H9 (cell line): Measurements from ENCODE around the gene WSB2. TPM values are rescaled to one million over a fixed set of nuclear protein-coding genes. Genes with fewer than 3 reads are reported as not detected.

ENCODE experiments used
- DNase-seq: peaks from one replicate; pipeline ENCODE4 v3.0.0-alpha.2; 2017
- H2AFZ ChIP-seq: one replicate; pipeline ENCODE4 v1.6.1; 2013; ENCODE audit warnings: mild to moderate bottlenecking, low read length, control low read depth, moderate library complexity
- H2AK5ac ChIP-seq: 2 replicates; pipeline ENCODE4 v1.6.1; 2013; ENCODE audit warnings: low read length, control low read depth, mixed read lengths; ENCODE audit not compliant: insufficient read length
- H2BK120ac ChIP-seq: one replicate; pipeline ENCODE4 v1.6.1; 2013; ENCODE audit warnings: low read depth, mild to moderate bottlenecking, low read length, control low read depth, inconsistent platforms; ENCODE audit not compliant: poor library complexity, severe bottlenecking
- H2BK12ac ChIP-seq: 2 replicates; pipeline ENCODE4 v1.6.1; 2013; ENCODE audit warnings: low read length, control low read depth, mixed read lengths, low read depth; ENCODE audit not compliant: insufficient read length
- H2BK15ac ChIP-seq: 2 replicates; pipeline ENCODE4 v1.6.1; 2013; ENCODE audit warnings: low read depth, low read length, control low read depth
- H2BK20ac ChIP-seq: one replicate; pipeline ENCODE4 v1.6.1; 2013; ENCODE audit warnings: low read depth, mild to moderate bottlenecking, low read length, control low read depth, inconsistent platforms; ENCODE audit not compliant: poor library complexity, severe bottlenecking
- H2BK5ac ChIP-seq: 2 replicates; pipeline ENCODE4 v1.6.1; 2013; ENCODE audit warnings: low read length, control low read depth, mixed read lengths; ENCODE audit not compliant: insufficient read length
- H3K14ac ChIP-seq: 2 replicates; pipeline ENCODE4 v1.6.1; 2013; ENCODE audit warnings: low read length, control low read depth; ENCODE audit not compliant: insufficient read depth
- H3K18ac ChIP-seq: 2 replicates; pipeline ENCODE4 v1.6.1; 2013; ENCODE audit warnings: low read depth, mild to moderate bottlenecking, mixed read lengths, low read length, control low read depth; ENCODE audit not compliant: insufficient read length
- H3K23ac ChIP-seq: 2 replicates; pipeline ENCODE4 v1.6.1; 2013; ENCODE audit warnings: low read length, control low read depth, mixed read lengths, low read depth; ENCODE audit not compliant: insufficient read length
- H3K23me2 ChIP-seq: 2 replicates; pipeline ENCODE4 v1.6.1; 2013; ENCODE audit warnings: low read depth, mild to moderate bottlenecking, mixed read lengths, low read length, control low read depth; ENCODE audit not compliant: insufficient read length, poor library complexity, severe bottlenecking
- H3K27ac ChIP-seq: 2 replicates; pipeline ENCODE4 v1.5.1; 2013; ENCODE audit warnings: low read length, control low read depth, mixed read lengths, low read depth; ENCODE audit not compliant: insufficient read length
- H3K27me3 ChIP-seq: 2 replicates; pipeline ENCODE4 v1.6.1; 2013; ENCODE audit warnings: low read length, control low read depth, inconsistent platforms; ENCODE audit not compliant: insufficient read depth
- H3K4ac ChIP-seq: 2 replicates; pipeline ENCODE4 v1.6.1; 2013; ENCODE audit warnings: low read depth, mild to moderate bottlenecking, control low read depth, inconsistent platforms, low read length, moderate library complexity
- H3K4me1 ChIP-seq: 2 replicates; pipeline ENCODE4 v1.6.1; 2013; ENCODE audit warnings: low read length, control low read depth, inconsistent platforms; ENCODE audit not compliant: insufficient read depth
- H3K4me2 ChIP-seq: 2 replicates; pipeline ENCODE4 v1.6.1; 2013; ENCODE audit warnings: low read length, control low read depth, mixed read lengths; ENCODE audit not compliant: insufficient read length, insufficient read depth
- H3K56ac ChIP-seq: 2 replicates; pipeline ENCODE4 v1.6.1; 2013; ENCODE audit warnings: low read depth, mild to moderate bottlenecking, mixed read lengths, low read length, control low read depth; ENCODE audit not compliant: insufficient read length
- H3K79me1 ChIP-seq: 2 replicates; pipeline ENCODE4 v1.6.1; 2013; ENCODE audit warnings: low read depth, mild to moderate bottlenecking, moderate library complexity, low read length, control low read depth, inconsistent platforms; ENCODE audit not compliant: insufficient read depth, poor library complexity, severe bottlenecking
- H3K79me2 ChIP-seq: 2 replicates; pipeline ENCODE4 v1.6.1; 2013; ENCODE audit warnings: low read length, control low read depth, inconsistent platforms; ENCODE audit not compliant: insufficient read depth
- H3K9ac ChIP-seq: 2 replicates; pipeline ENCODE4 v1.6.1; 2013; ENCODE audit warnings: low read length, control low read depth, mixed read lengths; ENCODE audit not compliant: insufficient read length; ENCODE audit errors: extremely low read depth
- H3K9me3 ChIP-seq: one replicate; pipeline ENCODE4 v1.6.1; 2013; ENCODE audit warnings: low read depth, low read length, inconsistent platforms; ENCODE audit not compliant: control insufficient read depth
- H3T11ph ChIP-seq: one replicate; pipeline ENCODE4 v1.6.1; 2013; ENCODE audit warnings: mild to moderate bottlenecking, low read length, control low read depth, inconsistent platforms
- H4K20me1 ChIP-seq: one replicate; pipeline ENCODE4 v1.6.1; 2013; ENCODE audit not compliant: control insufficient read depth, insufficient read length, insufficient read depth
- H4K5ac ChIP-seq: 2 replicates; pipeline ENCODE4 v1.6.1; 2013; ENCODE audit warnings: low read depth, mild to moderate bottlenecking, mixed read lengths, low read length, control low read depth; ENCODE audit not compliant: insufficient read length
- H4K8ac ChIP-seq: replicated peaks from 2 replicates; pipeline ENCODE4 v1.6.1; 2013; ENCODE audit warnings: low read length, control low read depth, mixed read lengths, low read depth; ENCODE audit not compliant: insufficient read length
- H4K91ac ChIP-seq: 2 replicates; pipeline ENCODE4 v1.6.1; 2013; ENCODE audit warnings: low read depth, mild to moderate bottlenecking, moderate library complexity, mixed read lengths, low read length, control low read depth; ENCODE audit not compliant: insufficient read length
- H3K27ac Mint-ChIP-seq, 3 experiments: 2 replicates in 2 of 3; 3 replicates in 1 of 3; pipeline ENCODE4 v1.8.0; 2020 to 2021; ENCODE audit warnings: mixed read lengths in 3 of 3, mild to moderate bottlenecking in 1 of 3, moderate library complexity in 1 of 3
- H3K27me3 Mint-ChIP-seq: 2 replicates; pipeline ENCODE4 v1.8.0; 2021; ENCODE audit warnings: low read depth, mild to moderate bottlenecking, moderate library complexity, mixed read lengths
- H3K36me3 Mint-ChIP-seq, 3 experiments: 2 replicates in 2 of 3; 3 replicates in 1 of 3; pipeline ENCODE4 v1.8.0; 2020 to 2021; ENCODE audit warnings: low read depth in 3 of 3, mixed read lengths in 3 of 3; ENCODE audit not compliant: insufficient read depth in 1 of 3
- H3K4me1 Mint-ChIP-seq, 2 experiments: 2 replicates each; pipeline ENCODE4 v1.8.0; 2020; ENCODE audit warnings: mixed read lengths in 2 of 2
- H3K4me3 Mint-ChIP-seq, 2 experiments: 2 replicates in 1 of 2; 3 replicates in 1 of 2; pipeline ENCODE4 v1.8.0; 2020 to 2021; ENCODE audit warnings: mild to moderate bottlenecking in 2 of 2, mixed read lengths in 2 of 2, moderate library complexity in 1 of 2
- H3K9me3 Mint-ChIP-seq, 2 experiments: 2 replicates in 1 of 2; 3 replicates in 1 of 2; pipeline ENCODE4 v1.8.0; 2020; ENCODE audit warnings: mild to moderate bottlenecking in 2 of 2, mixed read lengths in 2 of 2, moderate library complexity in 1 of 2
- WGBS: extraction: QIAGEN DNeasy Blood & Tissue Kit; methylation state at CpG from one replicate; pipeline ENCODE4 v1.1.7; 2013; ENCODE audit warnings: missing lambda C conversion rate, low lambda C conversion rate, mixed read lengths; ENCODE audit not compliant: insufficient read length; ENCODE audit errors: extremely low coverage; 5-methylcytosine and 5-hydroxymethylcytosine counted together
- total RNA-seq: library from RNA; stranded (reverse); gene quantifications from 2 replicates; pipeline ENCODE4 v1.2.1, GENCODE V29; 2021
- TF ChIP-seq, protein P1 (sequence below): fragments of 200-600 bp; sonication (generic); conservative IDR thresholded peaks from 3 replicates; pipeline ENCODE4 v1.8.0; 2021; ENCODE audit warnings: antibody characterized with exemption, mild to moderate bottlenecking

The WSB2 gene
- total RNA-seq, 1 experiment from 2014 or later = 58.6 TPM

DNA sequence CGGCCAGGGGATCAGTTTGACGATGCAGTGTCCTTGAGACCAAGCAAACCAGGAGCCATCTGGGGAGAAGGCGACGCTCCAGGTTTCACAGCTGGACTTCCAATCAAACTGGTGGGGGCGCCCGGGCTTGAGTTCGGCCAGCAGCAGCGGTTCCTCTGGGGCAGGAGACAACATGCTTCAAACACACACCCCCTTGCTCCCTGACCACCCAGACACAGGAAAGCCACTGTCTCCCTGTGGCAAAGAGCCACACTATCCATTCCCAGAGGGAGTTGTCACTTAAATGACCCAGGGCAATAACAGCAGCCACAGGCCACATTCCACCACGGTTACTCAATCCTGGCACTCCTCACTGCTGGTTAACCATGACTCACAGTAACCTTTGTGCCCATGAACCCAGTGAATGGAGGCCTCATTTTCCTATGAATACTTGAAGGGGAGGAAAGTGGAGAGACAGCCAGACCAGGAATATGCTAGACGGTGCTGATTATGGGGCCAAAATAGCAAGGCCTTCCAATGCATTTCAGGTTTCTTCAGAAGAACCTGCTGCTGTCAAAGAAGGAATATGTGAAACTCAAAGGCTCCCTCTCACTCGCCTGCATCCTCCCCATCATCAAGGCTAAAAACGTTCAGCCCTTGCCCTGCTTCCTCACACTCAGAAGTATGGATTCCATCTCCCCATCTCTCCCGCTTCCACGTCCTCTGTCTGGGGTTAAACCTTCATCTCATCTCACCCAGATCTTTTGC, 8.5 kb downstream of the WSB2 start:
- Histone ChIP-seq H3K4me1 (no peaks in the 10 kb centered on the region; the same call in 1 of the 2 replicates), H3K4ac (no peak overlapping the region), H3K9me3 (no peaks in the 10 kb centered on the region), H3K56ac (no peak overlapping the region), H2AK5ac (no peak overlapping the region), H3K4me2 (no peak overlapping the region), H4K20me1 (no peaks in the 10 kb centered on the region), H3K23me2 (no peaks in the 10 kb centered on the region), H4K5ac (no peak overlapping the region), H3K79me2 (no peaks in the 10 kb centered on the region; the same call in 1 of the 2 replicates), H4K8ac (no peak overlapping the region), H4K91ac (no peak overlapping the region), H2BK15ac (no peak overlapping the region), H2BK20ac (no peak overlapping the region), H3T11ph (no peak overlapping the region), H2BK120ac (no peak overlapping the region), H3K27me3 (no peaks in the 10 kb centered on the region), H3K18ac (no peak overlapping the region), H3K9ac (no peak overlapping the region), H3K27ac (no peak overlapping the region), H3K14ac (no peak overlapping the region), H2AFZ (no peak overlapping the region), H3K79me1 (peaks cover 15% of the 10 kb centered on the region), H3K23ac (no peak overlapping the region), H2BK12ac (no peak overlapping the region), H2BK5ac (no peak overlapping the region)
- Mint-ChIP-seq H3K27ac (peak overlapping the region in 2 of 3 experiments; percentile 5 to 91; a peak in 4 of 7 replicates), H3K4me1 (peaks cover 14 to 17% of the 10 kb centered on the region in 2 experiments), H3K36me3 (peaks cover 19 to 48% (median 34%) of the 10 kb centered on the region in 3 experiments; a peak in 6 of 7 replicates), H3K27me3 (no peaks in the 10 kb centered on the region), H3K9me3 (no peaks in the 10 kb centered on the region), H3K4me3 (no peak overlapping the region)
- TF ChIP-seq, protein P1, sequence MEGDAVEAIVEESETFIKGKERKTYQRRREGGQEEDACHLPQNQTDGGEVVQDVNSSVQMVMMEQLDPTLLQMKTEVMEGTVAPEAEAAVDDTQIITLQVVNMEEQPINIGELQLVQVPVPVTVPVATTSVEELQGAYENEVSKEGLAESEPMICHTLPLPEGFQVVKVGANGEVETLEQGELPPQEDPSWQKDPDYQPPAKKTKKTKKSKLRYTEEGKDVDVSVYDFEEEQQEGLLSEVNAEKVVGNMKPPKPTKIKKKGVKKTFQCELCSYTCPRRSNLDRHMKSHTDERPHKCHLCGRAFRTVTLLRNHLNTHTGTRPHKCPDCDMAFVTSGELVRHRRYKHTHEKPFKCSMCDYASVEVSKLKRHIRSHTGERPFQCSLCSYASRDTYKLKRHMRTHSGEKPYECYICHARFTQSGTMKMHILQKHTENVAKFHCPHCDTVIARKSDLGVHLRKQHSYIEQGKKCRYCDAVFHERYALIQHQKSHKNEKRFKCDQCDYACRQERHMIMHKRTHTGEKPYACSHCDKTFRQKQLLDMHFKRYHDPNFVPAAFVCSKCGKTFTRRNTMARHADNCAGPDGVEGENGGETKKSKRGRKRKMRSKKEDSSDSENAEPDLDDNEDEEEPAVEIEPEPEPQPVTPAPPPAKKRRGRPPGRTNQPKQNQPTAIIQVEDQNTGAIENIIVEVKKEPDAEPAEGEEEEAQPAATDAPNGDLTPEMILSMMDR = no peak
- no CpG with 5 or more reads among the region's 14 CpGs for WGBS
- peak; percentile 35 for DNase-seq
